Measurements from ENCODE around the gene YWHAQ.

DNA sequence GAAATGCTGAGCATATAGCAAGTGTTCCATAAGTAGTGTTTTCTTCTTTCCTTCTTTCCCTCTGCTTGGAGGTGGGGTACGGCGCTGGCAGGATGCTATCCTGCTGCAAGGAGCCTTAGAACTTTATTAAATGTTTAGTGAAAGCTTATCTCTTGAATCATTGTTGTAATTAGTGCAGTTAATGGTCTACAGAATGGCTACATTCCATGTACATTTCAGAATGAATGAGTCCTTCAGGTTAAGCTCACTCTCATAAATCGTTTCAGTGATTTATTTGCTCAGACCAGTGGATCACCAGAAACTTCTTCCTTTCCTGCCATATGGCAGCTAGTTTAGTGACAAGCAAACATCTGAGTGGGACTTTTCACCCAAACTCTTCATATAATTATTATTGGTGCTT lies 3.3 kb upstream of the YWHAQ start:
- TF ChIP-seq, protein P1, sequence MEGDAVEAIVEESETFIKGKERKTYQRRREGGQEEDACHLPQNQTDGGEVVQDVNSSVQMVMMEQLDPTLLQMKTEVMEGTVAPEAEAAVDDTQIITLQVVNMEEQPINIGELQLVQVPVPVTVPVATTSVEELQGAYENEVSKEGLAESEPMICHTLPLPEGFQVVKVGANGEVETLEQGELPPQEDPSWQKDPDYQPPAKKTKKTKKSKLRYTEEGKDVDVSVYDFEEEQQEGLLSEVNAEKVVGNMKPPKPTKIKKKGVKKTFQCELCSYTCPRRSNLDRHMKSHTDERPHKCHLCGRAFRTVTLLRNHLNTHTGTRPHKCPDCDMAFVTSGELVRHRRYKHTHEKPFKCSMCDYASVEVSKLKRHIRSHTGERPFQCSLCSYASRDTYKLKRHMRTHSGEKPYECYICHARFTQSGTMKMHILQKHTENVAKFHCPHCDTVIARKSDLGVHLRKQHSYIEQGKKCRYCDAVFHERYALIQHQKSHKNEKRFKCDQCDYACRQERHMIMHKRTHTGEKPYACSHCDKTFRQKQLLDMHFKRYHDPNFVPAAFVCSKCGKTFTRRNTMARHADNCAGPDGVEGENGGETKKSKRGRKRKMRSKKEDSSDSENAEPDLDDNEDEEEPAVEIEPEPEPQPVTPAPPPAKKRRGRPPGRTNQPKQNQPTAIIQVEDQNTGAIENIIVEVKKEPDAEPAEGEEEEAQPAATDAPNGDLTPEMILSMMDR (IDR thresholded peaks at IDR 0.05): no peak
- no peak for TF ChIP-seq POLR2A (IDR thresholded peaks at IDR 0.05)
